Activated naive CD4-positive, alpha-beta T cell treated with Interleukin-2 at 50 U/mL for 16 hours (primary cell): ENCODE results near the gene IGSF5.
"Not testable (repeated sequence)": the region's sequence is repeated elsewhere in the genome, so short reads cannot be mapped to it uniquely, and the experiment has no call there.

Experiments used
- DNase-seq: peaks from one replicate; pipeline ENCODE4 v3.0.0-alpha.2; 2020

The IGSF5 gene

DNA sequence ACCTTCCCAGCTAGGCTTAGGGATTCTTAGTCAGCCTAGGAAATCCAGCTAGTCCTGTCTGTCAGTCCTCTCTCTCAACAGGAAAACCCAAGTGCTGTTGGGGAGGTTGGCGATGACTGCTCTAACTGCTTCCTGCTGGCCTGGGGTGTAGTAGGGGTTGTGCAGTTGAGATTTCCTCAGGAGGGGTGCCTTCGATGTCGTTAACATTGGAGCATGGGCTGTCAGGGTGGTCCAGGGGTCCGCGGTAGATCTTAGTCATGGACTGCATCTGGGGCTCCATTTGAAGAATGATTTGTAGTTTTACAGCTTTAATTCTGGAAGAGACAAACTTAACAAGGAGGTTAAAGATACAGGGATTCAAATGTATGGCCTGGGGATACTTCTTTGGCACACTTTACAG, 5.5 kb upstream of the IGSF5 start:
- DNase-seq, result not testable (repeated sequence)

DNA sequence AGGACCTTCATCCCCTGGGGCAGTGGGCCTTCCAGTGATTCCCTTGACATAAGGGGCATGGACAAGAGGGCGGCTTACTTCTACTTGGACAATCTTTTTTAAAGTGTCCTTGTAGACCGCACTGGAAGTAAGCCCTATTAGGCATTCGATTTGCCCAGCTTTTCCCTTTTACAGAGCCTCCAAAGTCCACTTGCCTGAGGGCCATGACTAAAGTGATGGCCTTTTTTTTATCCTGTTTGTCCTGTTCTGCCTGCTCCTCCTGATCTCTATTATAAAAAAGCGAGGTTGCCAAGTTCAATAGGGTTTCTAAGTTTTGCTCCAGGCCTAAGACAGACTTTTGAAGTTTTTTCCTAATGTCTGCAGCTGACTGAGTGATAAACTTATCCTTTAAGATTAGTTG, 2.4 kb upstream of the IGSF5 start:
- DNase-seq, result not testable (repeated sequence)

DNA sequence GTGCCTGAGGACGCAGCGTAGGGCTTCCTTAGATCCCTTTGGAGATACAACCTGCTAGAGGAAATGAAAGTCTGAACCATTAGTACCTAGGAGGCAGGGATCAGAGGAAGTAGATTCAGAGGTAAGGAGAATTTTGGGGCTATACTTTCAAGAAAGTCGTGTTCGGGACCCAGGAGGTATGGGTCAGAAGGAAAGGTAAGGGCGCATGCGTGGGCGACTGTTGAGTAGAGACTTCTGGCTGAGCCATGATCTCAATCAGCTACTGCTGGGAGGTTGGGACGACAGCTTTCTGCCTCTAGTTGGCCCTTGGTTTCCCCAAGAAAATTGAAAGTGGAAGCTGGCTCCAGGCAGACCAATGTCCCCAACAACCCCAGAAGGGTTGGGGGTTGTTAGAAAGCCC, 349 bp downstream of the IGSF5 start:
- not testable (repeated sequence) for DNase-seq

DNA sequence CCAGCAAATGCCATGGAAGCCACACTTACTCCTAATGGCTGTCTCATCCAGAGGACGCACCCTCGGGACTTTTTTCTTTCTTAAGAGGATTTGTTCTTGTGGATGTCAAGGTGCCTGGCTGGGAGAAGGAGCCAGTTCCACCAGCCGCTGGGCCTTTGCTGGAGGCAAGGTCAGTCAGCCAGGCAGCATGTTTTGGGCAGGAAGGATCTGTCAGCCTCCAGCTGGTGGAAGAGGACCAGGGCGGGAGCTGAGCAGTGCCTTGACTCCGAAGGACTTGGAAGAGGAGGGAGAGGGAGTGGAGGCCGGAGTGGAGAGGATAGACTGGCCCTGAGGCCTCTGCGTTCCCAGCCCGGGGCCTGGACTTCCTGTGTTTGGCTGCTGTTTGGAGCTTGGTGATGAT, 5.7 kb downstream of the IGSF5 start:
- no peak for DNase-seq

DNA sequence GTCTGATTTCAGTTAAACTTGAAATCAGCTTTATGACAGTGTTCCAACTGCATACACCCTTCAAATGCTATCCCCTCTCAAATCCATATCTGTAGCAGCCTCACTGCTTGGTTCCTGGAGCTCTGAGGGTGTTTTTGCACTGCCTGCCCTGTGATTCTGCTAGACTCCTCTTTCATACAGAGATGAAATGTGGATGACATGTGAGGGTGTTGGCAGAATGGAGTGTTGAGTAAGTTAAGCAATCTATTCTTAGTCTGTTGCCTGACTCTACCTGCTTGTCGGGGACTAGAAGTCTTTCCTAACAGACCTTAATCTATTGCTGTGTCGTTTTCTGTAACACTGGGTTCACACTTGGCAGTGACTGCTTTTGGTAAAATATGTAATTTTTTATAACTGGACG, 9.8 kb downstream of the IGSF5 start:
- DNase-seq, result no peak

DNA sequence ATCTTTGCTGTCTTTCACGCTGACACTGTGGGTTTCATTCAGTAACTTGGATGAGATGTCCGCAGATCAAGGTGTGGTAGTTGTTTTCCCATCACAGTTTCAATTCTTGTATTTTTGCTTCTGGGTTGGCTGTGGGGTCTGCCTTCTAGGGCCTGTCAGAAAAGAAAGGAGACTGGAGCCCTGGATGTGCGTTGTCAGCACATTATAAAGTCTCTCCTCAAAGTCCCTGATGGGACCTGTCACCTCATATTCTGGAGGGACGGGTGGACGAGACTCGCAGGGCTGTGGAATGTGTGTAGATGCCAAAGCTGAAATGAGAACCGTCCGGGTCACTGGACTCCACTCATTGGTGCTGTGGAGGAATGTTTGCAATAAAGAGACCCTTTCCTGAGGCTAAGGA, 11.3 kb downstream of the IGSF5 start:
- no peak for DNase-seq

DNA sequence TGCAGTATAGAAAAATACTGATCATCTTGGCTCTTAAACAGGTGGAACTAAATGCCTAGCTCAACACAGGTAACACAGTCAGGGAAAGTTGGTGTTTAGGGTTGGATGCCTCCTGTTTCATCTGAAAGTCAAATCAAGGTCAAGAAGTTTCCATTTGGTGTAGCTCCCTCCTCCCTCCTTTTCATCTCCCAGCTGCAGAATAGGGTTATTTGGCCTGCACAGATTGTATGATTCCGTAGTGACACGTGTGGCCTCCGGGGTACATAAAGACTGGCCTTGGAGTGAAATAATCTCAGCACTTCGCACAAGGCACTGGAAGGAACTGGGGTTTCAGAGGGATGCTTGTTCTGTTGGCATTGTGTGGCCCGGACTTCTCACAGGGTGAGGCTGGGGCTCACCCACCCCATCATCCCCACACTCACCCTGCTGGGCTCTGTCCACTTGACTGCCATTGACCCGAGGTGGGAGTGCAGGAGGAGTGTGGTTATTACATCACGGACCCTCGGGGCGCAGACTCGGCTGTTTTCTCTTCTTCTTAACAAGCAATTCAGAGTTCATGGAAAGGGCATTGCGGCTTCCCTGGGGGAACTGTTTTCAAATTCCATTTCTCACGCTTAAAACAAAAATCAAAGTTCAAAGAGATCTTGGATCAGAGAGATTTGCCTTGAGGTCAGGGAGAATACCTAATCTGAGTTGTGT, 18.4 kb downstream of the IGSF5 start:
- no peak for DNase-seq

DNA sequence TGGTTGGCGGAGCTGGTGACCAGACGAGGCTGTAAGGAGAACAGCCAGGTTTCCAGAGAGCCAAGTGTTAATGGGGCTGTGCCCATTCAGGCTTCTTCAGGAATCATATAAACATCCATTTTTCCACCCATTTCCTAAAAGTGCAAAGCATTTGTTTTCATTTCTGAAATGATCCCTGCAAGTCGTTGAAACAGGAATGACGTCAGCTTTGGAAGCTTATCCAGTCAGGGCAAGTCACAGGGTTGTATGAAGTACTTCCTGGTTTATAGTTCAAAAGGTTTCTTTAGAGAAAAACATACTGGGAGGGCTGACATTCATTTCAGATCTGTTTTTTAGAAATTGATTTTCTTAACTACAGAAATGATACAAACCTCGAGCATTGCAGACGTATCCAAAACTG, 29.2 kb downstream of the IGSF5 start:
- no peak for DNase-seq

DNA sequence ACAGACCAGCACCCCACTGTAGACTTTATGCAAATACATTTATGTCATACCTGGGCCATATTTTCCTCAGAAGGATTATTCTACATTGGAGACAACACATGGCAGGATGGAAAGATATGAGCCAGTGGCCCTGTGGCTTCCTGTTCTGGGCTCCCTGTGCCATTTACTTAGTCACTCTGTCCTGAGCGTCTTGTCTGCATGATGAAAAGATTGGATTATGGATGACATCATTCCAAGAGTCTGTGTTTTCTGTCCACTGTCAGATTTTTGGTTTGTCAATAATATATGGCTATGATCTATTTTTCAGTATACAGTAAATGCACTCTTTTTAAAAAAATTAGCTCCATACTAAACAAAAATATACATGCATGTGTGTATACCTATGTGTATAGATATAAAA, 30.8 kb downstream of the IGSF5 start:
- no peak for DNase-seq

DNA sequence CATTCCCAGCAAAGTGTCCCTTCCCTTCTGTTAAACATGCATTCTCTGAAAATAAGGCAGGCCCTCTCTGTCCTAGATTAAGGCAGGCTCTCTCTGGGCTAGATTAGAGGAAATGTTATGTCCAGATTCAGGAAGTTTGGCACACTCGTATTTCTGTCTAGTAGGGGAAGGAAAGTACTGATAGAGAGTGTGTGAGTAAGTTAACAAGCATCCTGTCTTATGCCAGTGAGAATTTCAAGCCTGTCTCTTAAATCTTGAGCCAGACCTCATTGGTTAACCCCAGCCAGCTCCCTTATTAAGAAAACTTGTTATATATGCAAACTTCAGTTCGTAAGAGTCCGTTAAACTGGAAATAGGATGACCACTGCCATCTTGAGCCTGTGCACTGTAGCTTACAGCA, 31.6 kb downstream of the IGSF5 start:
- DNase-seq, result no peak

DNA sequence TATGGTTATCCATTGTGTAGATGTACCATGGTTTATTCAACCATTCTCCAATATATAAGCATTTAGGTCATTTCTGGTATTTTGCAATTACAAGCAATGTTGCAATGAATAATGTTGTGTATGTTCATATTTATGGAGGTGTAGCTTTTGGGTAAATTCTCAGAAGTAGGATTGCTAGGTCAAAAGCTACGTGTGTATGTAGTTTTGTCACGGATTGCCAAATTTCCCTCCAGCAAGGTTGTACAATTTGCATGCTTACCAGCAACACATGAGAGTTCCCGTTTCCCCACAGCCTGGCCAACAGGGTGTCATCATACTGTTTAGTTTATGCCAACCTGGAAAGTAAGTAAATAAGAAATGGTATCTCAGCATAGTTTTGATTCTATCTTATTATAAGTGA, 36.3 kb downstream of the IGSF5 start:
- no peak for DNase-seq

DNA sequence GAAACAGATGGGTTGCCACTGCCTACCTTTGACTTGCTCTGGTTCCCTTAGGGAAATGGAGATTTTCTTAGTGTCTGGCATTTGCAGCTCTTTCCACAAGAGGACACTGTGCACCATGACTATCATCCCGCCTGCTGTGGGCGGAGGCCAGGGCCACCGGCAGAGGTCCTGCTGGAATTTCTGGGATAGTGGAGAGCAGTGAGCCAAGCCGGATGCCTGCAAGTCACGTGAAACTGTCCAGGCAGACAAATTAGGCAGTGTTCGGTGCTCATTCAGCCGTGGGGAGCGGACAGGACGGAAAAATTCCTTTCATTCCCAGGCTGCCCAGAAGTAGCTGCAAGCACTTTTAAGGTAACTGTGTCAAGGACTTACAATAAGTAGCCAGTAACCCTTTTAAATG, 43.4 kb downstream of the IGSF5 start:
- no peak for DNase-seq

DNA sequence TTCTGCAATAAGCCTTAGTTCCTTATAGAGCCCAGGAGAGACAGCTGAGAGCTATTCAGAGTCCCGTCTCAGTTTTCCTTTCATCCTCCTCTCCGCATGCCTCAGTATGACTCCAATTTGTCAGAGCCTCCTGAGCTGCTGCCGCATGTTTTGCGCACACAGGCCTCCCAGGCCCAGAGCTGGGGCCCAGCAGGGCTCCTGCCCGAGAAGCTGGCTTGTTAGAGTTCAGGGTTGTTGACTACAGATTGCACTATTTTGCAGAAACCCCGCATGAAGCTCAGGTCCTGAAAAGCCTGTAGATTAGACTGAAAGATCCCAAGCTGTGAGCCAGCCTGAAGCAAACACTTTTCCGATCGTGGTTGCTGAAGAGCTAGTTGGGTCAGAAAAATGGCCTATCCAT, 51.5 kb downstream of the IGSF5 start:
- no peak for DNase-seq

DNA sequence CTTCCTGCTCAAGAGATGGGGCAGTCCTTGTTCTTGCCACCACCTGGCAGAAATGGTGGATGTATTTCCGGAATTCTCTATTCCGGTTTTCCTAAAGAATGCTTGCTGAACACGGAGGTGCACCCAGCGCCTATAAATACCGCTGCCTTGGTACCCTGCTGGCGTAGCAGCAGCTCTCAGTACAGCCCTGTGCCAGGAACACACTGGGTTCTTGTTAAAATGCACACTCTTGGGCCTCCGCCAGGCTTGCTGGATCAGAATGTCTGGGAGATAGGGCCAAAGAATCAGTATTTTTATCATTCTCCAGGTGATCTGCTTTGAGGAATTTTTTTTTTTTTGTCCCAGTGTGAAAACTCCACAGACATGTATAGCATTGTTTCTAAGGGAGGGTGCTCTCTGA, 54.2 kb downstream of the IGSF5 start:
- DNase-seq, result no peak

DNA sequence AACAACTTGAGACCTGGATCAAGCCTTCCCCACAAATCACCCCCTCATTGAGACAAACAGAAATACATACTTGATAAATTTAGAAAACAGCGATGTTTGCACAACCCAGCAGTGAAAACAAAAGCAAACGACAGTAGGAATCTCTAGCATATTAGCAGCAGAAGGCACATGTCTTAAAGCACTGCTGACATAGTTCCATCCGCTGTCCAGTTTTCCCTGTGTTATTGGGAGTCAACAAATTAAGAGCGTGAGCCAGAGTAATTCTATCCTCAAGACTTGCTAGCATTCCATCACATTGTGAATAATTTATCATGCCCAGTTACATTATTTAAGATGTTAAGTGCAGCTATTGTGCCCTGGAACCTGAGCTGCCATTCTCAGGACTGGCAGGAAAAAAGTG, 55.3 kb downstream of the IGSF5 start:
- DNase-seq, result no peak

DNA sequence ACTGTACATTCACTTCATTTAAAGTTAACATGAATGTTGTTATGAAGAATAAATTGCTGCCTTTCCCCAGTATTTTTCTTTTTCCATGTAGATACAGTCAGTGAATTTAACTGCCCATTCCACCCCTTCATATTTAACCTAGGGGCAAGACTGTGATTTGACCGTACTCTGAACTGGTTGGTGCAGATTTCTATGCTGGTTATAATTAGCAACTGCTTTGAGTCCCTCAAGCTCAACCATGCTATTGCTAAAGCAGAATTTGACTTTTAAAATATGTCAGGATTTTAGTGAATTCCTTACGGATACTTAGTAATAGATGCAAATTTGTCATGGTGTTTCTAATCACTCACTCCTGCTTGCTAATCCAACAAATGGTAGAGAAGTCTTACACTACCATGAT, 57.2 kb downstream of the IGSF5 start:
- no peak for DNase-seq

DNA sequence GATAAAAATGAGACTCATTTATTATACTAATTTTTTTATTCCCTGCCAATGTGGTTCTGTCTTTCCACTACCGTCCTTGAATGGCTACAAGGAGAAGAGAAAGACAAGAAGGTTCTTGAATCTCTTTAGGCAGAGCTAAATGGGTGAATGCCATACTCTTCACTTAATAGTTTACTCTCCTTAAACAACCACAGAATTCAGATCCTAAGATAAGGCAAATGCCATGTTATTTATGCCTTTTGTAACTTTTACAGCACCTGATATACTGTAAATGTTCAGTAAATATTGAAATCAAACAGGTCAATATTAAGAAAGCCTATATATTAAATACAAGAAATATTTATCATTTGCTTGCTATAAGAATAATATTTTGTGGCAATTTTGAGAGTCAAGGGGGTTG, 58.4 kb downstream of the IGSF5 start:
- DNase-seq, result no peak

DNA sequence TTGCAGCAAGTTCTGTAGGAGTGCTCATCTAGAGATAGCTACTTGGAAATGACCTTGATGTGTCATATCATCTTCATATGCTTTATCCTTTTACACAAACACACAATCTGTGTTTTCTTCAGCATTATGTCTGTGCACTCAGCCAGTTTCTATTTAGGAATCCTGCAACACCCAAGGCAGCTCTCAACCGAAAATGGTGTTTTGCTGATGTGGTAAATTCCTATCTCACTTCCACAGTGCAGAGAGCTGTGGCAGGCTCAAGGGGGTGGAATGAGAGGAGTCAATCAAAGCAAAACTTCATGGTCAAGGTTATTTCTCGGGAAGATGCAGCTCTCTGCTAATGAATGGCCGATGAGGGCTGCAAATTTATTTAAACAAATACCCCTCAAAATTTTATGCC, 59.3 kb downstream of the IGSF5 start:
- DNase-seq, result no peak

DNA sequence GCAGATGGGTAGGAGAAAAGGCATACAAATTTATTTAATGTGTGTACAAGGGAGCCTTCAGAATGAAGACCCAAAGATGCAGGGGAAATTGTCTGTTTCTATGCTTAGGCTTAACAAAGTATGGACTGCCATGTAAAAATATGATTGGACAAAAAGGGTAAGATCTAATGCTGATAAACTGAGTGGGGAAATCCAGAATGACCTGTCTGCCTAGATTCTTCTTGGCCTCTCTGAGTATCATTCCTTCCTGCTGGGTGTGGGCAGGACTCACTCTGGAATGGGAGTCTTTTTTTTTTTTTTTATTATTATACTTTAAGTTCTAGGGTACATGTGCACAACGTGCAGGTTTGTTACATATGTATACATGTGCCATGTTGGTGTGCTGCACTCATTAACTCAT, 61.0 kb downstream of the IGSF5 start:
- no peak for DNase-seq

DNA sequence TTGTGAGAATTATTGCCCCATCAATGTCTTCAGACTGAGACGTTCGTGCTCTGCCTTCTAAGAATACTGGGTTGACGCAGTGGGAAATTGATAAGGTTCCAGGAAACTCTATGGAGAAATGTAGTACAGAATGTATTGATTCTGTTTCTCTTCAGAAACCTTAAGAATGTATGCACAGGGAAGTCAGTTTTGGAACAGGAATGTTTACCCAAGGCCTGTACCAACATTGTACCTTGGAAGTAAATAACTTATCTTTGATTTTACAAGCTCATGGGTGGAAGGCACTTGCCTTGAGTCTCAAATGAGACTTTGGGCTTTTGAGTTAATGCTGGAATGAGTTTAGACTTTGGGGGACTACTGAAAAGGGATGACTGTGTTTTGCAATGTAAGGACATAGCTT, 62.8 kb downstream of the IGSF5 start:
- no peak for DNase-seq

DNA sequence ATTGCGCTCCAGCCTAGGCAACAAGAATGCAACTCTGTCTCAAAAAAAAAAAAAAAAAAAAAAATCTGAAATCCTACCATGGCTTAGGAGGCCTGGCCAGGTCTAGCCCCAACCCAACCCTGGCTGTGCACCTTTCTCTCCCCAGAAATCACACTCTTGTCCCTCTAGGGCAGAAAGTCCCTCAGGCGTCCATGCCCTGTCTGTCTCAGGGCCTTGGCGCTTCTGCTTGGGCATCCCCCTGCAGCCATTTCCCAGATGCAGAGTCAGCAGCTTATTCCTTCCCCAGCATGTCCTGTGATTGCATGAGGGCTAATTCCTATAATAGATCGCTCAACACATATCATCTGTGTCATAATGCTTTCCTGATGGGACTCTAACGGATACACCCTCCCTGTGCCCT, 65.0 kb downstream of the IGSF5 start:
- no peak for DNase-seq

DNA sequence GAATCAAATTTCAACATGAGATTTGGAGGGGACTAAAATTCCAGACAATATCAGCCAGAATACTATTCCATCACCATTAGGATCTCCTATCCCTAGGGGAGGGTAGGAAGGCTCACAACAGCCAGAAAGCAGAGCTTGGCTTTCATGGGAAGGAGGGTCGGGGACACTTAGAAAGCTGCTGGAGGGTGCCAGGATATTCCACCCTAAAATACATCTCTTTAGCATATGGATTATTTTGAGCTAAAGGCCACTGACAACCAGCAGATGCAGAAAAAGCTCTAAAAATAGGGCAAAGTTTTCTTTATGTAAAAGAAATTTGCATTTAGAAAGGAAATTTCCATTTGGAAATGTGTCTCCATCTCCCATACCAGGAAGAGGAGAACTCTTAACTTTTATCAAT, 68.0 kb downstream of the IGSF5 start:
- DNase-seq, result no peak

DNA sequence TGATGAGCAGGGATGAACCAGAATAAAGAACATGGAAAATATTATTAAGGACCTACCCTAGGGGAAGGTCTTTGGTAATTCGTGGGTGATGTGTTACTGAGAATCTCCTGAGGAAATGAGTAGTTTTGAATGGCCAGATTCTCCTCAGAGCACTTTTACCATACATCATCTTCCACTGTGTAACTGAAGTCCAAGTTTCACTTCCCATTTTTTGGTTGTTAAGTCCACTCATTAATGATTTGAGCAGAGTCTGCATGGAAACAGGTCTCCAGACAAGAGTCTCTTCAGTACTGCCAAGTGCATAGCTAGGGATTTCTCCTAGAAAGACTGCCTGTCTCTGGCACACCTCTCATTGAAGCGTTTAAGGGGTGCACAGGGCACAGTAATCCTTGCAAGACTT, 73.6 kb downstream of the IGSF5 start:
- no peak for DNase-seq

DNA sequence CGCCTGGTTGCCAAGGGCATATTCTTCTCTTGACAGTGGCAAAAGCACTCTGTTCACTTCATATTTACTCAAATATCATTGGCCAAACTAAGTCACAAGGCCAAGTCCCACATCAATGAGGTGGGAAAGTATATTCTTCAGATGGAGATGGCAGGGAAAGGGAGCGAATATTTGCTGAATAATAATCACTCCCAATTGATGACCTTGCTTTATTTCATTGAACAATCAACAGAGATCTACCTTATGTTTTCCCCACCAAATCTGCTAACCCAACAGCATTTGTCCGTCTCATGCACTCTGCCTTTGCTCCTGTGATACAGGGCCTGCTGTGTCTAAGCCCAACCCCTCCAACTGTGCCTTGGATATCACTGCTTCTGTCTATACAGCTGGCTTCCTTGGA, 77.1 kb downstream of the IGSF5 start:
- DNase-seq, result no peak

DNA sequence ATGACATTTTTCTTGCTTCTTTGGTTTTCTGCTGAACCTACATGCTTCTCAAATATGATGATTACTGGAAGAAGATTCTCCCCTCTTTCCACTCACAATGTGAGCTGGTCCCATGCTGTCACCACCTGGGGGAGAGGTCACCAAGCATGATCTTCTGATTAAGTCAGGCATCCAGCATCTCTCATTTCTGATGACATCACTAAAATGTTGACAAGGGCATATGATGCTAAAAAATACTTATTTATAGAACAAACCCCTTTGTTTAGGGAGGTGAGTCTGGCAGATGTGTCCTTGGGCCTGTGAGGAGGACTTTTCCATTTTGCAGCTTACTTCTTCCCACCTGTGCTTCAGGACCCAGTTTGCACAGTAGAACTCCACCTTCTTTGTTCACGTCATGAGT, 80.3 kb downstream of the IGSF5 start:
- no peak for DNase-seq

DNA sequence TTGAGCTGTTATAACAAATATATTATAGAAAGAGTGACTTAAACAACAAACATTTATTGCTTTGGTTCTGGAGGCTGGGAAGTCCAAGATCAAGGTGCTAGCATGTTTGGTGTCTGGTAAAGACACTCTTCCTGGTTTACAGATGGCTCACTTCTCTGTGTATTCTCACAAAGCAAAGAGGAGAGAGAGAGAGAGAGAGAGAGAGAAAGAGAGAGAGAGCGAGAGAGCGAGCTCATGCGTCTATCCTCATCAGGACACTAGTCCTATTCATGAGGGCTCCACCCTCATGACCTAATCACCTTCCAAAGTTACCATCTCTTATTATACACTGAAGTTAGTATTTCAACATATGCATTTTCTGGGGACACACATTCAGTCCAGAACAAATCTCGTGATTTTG, 89.6 kb downstream of the IGSF5 start:
- DNase-seq, result no peak
